Stimulated activated CD4-positive, alpha-beta T cell treated with anti-CD3 and anti-CD28 coated beads, Interleukin-4, amount 100 ng/mL, for 24 hours (primary cell): ENCODE data around the gene BBIP1.
"Not testable (repeated sequence)": the region's sequence is repeated elsewhere in the genome, so short reads cannot be mapped to it uniquely, and the experiment has no call there.

ENCODE experiments used
- DNase-seq: peaks from one replicate; pipeline ENCODE4 v3.0.0-alpha.2; 2020

Gene BBIP1

DNA sequence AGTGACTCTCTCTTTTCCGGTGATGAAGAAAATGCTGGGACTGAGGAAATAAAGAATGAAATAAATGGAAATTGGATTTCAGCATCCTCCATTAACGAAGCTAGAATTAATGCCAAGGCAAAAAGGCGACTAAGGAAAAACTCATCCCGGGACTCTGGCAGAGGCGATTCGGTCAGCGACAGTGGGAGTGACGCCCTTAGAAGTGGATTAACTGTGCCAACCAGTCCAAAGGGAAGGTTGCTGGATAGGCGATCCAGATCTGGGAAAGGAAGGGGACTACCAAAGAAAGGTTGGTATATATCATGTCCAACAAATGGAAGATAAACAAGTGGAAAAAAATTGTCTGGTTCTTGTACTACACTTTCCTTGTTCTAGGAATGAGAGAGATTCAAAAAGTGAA lies 37.7 kb downstream of the BBIP1 start:
- no peak for DNase-seq

DNA sequence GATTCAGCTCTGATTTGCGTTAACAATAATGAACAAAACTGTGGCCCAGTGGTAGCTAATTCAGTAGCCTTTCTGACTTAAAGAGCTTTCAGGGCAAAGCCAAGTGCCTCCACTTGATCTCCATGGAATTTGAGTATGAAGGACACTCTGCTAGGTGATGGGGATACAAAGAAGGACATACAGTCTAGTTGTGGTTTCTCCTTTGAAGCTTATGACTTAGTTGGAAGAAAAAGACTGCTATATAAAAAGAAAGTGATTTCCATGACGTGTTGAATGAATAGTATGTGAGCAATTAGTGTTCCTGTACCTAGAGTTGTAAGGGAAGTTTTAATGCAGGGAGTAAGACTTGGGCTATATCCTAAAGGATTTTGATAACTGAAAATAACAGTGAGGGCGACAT lies 39.0 kb downstream of the BBIP1 start:
- no peak for DNase-seq

DNA sequence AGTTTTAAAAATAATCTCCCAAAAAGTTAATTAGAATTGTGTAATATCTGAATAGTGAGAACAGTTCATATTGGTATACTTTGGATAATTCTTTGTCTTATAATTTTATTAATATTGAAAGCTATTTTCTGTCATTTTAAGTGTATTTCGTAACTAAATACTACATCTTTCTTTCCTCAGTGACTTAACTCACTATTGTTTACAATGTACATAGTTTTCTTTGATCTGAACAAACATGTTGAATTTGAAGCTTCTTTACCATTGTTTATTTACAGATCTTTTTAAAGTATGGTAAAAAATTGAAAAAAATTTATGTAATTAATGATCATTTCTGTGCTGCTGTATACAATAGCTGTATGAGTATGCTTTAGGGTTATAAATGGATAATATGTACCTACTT lies 42.2 kb downstream of the BBIP1 start:
- DNase-seq = no peak

DNA sequence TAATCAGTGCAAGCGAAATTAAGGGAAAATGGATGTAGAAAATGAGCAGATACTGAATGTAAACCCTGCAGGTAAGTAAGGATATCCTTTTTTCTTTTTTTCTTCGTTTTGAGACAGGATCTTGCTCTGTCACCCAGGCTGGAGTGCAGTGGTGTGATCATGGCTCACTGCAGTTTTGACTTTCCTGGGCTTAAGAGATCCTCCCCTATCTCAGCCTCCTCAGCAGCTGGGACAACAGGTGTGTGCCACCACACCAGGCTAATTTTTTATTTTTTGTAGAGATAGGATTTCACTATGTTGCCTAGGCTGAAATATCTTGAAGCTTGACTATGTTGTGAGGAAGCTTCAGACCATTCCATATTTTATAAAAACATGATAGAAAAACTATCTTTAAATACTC lies 43.0 kb downstream of the BBIP1 start:
- DNase-seq = no peak

DNA sequence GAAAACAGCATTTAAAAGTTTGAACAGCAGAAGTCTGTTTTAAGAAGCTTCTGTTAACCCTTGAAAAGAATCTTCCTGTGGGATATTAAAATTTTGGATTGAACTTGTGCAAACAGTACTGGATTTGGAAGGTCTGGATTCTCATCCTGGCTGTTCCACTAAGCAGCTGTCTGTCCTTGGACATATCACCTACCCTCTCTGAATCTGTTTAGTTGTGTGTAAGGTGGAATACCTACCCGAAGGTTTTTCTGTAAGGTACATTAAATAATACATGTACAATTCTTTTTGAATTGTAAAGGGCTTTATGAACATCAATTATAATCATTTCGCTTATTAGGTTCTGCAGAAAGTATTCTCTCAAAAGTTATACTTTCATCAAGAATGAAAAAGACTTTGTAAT lies 45.0 kb downstream of the BBIP1 start:
- no peak for DNase-seq

DNA sequence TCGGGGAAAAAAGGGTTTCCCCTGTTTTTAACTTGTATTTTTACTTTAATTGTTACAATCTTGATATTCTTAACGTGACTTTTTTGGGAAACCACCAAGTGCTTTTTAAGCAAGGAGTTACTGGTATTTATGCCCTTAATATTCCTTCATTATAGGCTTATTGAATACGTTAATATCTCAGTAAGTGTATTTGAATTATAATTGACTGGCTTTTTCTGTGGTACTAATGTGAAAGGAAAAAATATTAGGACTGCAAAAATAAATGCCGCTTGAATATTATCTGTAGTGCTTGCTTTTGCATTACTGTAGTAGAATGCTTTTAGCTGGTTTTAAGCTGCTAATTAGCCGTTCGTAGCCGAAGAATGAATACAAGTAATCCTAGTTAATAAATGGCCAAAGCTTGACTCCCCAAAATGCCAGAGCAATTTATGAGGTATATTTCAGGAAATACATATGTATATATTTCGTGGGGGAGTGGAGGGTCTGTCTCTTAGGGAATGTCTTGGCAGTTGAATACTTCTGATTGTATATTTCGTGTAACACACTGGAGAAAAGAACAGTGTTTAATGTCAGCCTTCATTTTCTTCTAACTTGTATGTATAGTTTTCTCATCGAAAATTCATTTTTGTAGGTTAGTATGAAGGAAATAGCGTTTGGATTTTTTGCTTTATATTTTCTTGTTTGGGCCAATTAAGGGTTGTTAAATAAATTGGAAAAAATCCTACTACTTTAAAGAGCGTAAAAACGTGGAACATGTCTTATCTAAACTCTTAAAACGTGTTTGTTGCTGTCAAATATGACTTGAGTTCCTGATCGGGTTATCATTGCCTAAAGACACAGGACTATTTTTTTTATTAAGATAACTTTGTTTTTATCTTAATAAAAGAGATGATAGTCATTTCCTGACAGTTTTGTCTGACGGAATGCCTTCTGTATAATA lies 45.7 kb downstream of the BBIP1 start:
- DNase-seq = no peak

DNA sequence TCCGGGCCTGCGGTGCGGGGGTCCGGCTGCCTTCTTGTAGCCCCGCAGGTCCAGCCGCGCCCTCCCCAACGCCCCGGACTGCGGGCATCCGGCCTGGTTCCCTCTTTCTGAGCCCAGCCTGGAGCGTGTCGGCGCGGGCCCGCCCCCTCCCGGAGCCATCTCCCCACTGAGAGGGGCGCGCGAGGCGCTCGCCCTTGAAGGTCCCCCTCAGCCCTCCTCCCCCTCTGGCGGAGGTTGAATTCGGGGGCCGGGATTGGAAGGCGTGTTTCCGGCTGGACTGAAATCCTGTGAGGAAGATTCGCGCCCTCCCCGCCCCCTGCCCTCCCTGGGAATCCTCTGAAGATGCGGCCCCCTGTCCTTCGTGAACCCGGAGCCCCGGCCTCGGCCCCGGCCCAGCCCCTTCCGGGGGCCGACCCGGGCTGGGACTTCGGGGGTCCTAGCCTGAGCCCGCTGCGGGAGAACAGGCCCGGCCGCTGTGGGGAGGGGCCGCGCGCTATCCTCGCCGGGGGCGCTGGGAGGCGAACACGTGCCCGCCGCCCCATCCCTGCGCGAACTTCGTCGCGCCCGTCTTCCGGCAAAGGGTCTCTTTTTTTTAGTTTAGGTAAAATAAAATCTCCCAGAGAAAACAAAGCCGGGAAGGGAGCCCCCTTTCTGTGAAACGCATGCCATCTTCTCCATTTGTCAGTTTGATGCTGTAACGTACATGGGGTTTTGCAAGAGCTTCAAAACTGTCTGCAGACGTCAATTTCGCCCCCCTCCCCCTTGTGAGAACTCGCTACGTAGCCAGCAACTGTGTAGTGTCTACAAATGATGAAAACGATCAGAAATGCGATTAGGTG lies 46.6 kb downstream of the BBIP1 start:
- peak; percentile 83 for DNase-seq

DNA sequence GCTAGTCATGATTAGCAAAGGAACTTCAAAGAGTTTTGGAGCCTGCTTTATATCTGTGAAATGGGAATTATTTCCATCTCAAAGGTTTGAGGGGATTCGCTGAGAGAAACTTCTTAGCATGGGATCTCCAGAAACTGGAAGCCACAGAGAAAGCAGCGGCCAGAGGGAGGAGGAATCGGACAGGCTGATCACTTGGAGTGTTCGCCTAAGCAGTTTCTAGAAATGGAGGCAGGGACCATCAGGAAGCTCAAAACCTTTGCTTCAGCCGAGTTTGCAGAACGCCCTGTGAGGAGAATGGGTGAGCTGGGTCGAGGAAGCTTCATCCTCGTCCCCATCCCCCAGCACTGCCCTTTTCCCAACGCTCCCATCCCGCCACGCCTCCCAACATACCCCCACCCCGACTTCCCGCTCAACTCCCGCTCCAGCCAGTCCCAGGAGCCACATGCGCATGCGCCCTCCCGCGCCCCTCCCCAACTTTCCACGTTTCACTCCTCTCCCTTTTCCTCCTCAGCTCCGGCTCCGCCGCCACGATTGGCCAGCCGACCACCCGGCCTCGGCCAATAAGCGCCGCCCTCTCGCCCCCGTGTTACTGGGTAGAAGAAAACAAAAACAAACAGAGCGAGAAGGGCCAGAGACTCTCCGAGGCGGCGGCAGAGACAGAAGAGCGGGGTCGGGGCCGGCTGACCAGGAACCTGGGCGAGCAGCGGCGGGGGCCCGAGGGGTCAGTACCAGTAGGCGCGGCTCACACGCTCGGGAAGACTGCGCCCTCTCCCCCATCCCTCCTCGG lies 47.5 kb downstream of the BBIP1 start, which contains the start of gene PDCD4:
Gene PDCD4 (plus strand): TSS at position 631 of the 787 bp plus-strand sequence. CDS start 4,100 bp downstream, outside the sequence.
- DNase-seq = peak; percentile 97

DNA sequence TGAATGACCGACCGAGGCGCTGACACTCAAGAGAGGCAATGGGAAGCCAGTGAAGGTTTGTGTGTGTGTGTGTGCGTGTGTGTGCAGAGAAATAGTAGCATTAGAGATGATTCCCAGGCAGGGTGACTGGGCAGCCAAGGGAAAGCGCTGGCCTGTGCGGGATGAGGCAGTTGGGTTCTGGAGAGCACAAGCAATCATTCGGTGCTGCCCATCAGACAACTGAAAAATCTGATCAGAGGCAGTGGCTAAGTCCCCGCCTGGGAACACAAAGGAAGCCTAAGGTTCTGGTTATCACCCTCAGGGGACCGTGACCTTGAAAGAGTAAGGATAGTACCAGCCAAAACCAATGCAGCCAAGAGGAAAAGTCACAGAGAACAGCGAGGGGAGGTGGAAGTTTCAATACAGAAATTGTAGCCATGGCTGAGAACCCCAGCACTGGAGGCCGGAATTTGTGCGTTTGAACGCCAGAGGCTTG lies 48.1 kb downstream of the BBIP1 start:
- DNase-seq = no peak

DNA sequence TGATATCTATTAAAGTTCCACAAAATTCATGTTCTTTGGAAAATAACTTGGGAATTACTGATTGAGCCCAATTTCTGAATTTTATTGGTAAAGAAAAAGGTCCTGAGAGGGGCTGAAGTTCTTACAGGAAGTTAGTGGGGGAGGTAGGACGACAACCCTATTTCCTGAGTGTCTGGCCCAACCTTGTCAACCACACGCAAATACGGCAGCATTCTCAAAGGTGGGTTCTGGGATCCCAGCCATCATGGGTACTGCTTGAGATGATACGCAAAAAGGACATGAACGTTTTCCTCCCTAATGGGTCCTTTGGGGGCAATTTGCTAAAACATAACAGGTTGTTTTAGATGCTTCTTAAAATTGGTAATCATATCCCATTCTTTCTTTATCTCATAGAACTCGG lies 50.0 kb downstream of the BBIP1 start:
- DNase-seq = no peak

DNA sequence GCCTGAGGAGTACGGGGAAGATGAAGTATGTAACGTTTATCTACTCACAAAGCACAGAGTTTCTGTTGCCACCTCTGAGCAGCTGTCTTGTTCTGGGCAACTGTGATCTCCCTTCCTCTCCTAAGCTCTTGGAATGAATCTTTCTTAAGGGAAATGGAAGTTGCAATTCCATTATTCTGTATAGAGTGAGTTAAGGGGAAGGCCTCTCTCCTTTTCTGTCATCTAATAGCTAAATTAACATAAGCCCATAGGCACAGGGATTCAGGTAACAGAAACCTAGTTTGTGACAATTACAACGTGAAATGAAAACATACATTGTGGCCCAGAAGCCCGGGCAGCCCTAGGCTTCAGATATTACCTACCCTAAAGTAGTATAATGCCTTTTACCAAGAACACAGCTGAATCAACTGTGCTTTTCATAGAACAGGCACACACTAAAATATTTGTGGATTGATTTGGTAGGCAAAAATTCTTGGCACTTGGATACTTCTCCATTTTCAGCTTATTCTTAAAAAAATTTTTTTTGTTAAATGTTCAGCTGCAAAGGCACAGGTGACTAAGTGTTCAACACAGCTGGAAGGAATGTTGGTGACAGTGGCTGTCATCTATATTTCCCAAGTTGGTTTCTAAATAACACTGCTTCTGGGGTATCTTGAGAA lies 51.0 kb downstream of the BBIP1 start:
- no peak for DNase-seq

DNA sequence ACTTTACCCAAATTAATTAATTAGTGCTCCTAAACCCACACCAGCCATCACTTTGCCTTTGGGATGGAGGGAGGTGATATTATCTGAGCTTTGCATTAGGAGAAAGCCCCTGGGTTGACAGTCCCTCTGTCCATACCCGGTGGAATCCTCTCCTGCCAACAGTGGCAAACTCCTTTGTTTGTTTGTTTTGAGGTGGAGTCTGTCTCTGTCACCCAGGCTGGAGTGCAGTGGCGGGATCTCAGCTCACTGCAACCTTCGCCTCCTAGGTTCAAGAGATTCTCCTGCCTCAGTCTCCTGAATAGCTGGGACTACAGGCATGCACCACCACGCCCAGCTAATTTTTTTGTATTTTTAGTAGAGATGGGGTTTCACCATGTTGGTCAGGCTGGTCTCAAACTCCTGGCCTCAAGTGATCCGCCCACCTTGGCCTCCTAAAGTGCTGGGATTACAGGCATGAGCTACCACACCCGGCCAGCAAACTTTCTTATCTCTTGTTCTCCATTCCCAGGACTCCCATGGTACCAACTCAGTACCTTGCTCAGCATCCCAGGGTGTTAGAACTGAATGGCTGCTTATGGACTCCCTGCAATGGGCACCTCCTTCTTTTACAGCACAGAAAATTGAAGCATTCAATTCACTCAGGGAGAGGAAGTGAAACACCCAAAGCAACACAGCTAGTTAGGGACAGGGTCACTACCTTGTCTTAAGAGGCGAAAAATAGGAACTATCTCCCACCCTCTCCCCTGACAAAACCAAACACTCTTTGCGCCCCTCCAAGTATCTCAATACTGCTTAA lies 51.8 kb downstream of the BBIP1 start:
- DNase-seq = not testable (repeated sequence)

DNA sequence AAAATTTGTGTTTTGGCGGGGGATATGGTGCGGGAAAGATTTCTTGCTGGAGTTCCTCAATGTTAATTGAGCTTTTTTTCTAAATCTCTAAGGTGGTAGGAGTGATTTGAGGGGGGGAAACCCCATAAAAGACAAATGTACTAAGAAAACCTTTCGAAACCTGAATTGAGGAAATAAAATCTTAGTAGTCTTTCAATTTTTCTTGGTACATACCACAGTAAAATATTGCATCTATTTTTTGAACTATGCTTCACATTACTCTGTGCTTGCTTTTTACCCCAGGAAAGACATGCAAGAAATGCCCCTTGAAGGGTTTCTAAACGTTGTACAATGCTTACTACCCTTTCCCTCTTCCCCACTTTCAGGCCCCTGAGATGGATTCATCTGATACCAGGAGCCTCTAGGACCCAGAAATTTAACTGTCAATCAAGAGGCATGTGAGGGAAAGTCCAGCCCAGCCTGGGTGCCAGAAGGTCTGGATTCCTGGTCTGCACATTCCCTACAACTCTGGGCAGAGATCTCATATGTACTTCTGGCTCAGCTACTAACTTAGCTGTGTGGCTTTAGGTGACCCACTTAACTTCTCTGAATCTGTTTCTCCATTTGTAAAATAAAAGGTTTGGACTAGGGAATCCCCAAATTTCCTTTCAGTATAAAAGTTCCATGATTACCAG lies 53.0 kb downstream of the BBIP1 start:
- DNase-seq = no peak

DNA sequence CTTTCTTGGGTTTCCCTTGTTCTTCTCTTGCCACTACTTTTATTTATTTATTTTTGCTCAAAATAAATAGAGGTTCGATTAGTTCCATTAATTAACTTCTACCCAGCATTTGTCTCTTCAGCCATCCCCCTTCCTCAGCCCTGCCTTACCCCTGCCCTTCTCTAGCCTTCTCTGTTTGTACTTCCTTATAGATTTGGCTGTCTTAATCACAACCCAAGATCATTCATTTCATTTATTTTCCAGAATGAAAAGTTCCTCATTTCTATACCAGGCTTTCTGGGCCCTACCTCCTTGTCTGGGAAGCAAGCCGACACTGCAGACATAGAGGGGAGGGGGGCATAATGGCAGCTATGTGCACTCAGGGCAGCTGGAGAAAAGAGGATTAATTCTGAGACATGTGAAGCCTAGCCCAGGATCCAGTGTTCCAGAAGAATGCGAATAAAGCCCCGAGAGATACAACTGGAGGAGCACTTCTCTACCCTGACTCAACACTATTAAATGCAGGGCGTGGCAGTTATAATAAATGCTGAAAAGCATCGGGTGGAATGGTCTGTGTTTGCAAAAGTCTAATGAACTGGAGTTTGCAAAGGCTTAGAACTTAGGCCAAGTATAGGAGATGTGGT lies 53.7 kb downstream of the BBIP1 start:
- DNase-seq = no peak

DNA sequence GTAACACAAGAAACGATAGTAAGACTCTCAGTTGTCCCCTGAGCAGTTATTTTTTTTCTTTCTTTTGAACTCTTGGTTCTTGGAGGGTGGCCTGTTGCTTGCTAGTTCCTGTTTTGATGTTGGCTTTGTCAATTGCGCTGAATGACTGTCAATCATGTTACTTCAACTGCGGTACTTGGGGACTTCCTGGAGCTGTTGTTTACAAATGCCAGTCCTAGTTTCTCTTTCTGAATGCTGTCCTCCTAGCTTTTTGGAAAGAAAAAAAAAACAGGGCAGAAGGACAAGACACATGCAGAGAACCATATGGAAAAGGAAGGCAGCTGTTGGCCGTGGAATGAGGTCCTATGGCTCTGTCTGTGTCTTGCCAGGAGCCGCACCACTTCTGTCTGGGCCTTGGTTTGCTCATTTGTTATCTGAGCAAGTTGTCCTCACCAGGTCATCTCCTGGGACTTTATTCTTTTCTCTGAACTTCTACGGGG lies 54.3 kb downstream of the BBIP1 start:
- DNase-seq = peak; percentile 61

DNA sequence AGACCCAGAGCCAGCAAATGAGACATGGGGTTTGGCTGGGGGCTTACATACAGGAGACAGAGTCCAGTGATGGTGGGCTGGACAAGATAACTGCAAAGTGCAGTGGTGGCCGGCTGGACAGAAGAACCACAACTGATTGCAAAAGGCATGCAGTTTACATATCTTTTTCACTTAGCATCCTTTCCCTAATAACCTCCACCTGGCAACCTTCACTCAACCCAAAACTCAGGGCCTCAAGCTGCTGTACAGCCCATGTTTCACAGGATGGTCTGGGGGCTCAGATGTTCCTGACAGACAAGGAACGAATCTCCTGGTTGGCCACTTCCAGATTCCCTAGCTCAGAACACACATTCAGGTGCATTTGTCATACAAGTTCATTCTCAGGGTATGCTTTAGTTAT lies 55.0 kb downstream of the BBIP1 start:
- no peak for DNase-seq

DNA sequence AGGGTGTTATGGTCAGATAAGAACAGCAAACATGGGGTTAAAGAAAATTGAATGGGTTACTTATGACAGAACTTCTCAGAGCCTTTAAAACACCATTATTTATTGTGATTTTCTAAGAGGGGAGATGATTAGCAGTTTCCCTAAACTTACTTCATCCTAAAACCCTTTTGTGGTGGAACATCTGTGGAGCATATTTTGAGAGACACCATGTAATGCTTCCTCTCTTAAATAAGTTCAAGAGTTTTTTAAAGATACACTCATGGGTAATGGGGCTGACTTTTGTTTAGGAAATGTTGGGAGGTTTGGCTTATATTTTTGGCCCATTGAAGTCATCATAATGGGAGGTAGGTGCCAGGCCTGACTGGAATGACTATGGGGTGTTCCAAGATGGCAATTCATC lies 55.6 kb downstream of the BBIP1 start:
- DNase-seq = no peak

DNA sequence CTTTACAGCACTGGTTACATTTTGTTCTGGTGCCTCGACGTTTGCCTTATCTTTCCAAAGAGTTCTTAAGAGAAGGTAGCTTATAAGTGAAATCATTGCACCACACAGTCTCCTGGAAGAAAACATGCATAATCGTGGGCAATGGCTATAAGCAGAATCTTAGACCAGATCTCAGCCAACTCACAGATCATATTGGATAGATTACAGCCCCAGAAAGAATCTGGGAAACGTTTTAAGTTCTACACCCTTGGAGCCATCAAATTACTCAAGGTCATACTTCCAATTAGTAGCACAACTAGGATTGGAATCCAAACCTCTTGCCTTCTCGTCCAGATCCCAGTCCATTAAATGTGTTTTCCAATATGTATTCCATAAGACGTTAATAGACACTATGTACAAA lies 56.0 kb downstream of the BBIP1 start:
- no peak for DNase-seq

DNA sequence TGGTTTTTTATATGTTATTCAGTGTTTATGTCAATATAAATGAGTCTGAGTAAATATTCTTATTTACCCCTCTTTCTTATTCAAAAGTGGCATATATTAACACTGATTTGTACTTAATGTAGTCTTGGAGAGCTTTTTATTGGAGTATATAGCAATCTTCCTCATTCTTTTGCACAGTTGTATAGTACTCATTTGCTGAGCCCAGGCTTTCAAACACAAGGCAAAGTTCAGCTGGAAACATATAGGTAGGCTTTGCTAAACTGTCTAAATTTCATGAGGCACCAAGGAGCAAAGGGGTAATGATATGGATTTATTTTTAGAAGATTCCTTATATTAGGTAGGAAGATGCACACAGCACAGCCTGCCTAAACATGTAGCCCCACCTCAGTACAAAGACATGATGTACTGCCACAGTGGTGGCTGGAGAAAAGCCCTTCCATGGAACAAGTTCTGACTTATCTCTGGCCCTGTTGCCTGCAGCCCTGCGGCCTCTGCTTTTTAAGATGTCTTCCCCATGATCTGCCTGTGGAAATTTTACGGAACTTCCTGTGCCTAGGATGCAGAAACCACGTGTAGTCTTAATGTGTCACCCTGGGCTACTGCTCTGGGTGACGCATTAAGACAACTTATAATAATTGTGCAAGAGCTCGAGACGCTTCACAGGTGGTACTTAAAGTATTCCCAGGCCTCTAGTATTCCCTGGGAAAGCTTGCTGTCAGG lies 56.9 kb downstream of the BBIP1 start:
- no peak for DNase-seq

DNA sequence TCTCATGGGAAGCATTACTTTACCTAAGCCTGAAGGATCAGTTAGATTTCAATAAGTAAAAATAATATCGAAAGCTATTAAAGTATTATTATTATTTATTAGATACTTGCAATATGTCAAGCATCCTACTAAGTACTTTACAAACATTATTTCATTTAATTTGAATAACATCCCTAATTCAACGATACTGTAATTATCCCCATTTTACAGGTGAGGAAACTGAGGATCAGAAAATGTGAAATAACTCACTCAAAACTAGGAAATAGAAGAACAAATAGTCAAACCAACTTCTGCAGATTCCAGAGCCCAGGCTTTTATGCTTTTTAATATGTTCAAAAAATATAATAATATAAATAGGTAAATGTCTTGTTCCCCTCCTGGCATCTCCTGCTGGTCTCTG lies 57.5 kb downstream of the BBIP1 start:
- DNase-seq = no peak
